Fibroblast of skin of right biceps (primary cell): Measurements from ENCODE around the gene ZNF236.
"Not testable (repeated sequence)": the region's sequence is repeated elsewhere in the genome, so short reads cannot be mapped to it uniquely, and the experiment has no call there.

Source experiments
- DNase-seq: peaks from one replicate; pipeline ENCODE4 v3.0.0-alpha.2; 2013

Gene ZNF236

GRCh38 chr18:77012806-77013541 lies 190.6 kb downstream of the ZNF236 start:
- DNase-seq = no peak

- no peak for DNase-seq
Observed at GRCh38 chr18:77013811-77014521, 191.6 kb downstream of the ZNF236 start.

- no peak for DNase-seq
Observed at GRCh38 chr18:77014538-77014937, 192.2 kb downstream of the ZNF236 start.

- DNase-seq = no peak
Observed at GRCh38 chr18:77015169-77015568, 192.8 kb downstream of the ZNF236 start.

- DNase-seq = no peak
Observed at GRCh38 chr18:77015771-77016710, 193.7 kb downstream of the ZNF236 start.

GRCh38 chr18:77016936-77017335 lies 194.6 kb downstream of the ZNF236 start:
- DNase-seq = no peak

- DNase-seq = no peak
Observed at GRCh38 chr18:77017355-77017754, 195.0 kb downstream of the ZNF236 start.

- DNase-seq = not testable (repeated sequence)
Observed at GRCh38 chr18:77018650-77019049, 196.3 kb downstream of the ZNF236 start.

- DNase-seq = no peak
Observed at GRCh38 chr18:77019641-77020040, 197.3 kb downstream of the ZNF236 start.
